Activated gamma-delta T cell (primary cell): ENCODE data around the gene LIN37.
"Not testable (repeated sequence)": the region's sequence is repeated elsewhere in the genome, so short reads cannot be mapped to it uniquely, and the experiment has no call there.

Experiments
- DNase-seq: peaks from one replicate; lab custom pipeline; 2025; lab: John Stamatoyannopoulos, UW

Gene LIN37

GRCh38 chr19:35753634-35754369 is 5.4 kb downstream of the LIN37 start:
- DNase-seq = no peak

- DNase-seq = no peak
Measured at GRCh38 chr19:35754370-35755130, 6.2 kb downstream of the LIN37 start.

- no peak for DNase-seq
Measured at GRCh38 chr19:35755131-35755549, 6.8 kb downstream of the LIN37 start.

DNA sequence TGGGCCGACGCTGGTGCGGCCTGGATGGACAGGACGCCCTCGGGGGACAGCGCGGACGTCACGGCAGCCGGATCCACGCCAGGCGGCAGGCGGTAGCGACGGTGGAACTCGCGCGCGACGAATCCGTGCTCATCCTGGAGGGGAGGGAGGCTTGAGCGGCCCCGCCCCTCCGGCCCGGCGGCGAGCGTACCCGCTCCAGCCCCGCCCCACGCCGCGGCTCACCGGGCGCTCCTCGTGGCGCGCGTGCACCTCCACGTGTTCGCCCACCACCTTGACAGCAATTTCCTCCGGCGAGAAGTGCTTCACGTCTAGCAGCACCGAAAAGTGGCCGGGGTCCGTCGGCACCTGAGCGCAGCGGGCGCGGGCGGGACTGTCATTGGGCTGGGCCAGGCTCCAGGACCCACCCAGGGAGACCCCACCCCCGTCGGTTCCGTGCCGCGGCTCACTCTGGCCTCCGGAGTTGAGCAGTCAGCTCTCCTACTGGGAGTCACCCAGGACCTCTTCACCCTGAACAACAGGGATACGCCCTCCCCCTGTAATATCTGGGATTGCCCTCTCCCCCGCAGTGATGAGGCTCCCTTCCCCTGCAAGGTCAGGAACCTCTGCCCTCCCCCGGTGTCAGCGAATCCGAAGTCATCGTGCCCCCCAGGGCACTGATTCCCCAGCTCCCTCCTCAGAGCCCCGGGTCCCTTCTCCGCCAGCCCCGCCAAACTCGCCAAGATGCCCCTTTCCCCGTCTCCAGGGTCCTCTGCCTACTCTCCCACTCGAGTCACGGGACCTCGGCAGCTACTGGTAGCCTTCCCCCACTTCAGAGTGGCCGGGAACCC is 7.4 kb downstream of the LIN37 start:
- DNase-seq = no peak

GRCh38 chr19:35756377-35757230 is 8.2 kb downstream of the LIN37 start, which contains the start of gene HSPB6:
TSS of gene HSPB6 (minus strand) at chr19:35757029. CDS start at chr19:35757008, 21 bp downstream.
- no peak for DNase-seq

DNA sequence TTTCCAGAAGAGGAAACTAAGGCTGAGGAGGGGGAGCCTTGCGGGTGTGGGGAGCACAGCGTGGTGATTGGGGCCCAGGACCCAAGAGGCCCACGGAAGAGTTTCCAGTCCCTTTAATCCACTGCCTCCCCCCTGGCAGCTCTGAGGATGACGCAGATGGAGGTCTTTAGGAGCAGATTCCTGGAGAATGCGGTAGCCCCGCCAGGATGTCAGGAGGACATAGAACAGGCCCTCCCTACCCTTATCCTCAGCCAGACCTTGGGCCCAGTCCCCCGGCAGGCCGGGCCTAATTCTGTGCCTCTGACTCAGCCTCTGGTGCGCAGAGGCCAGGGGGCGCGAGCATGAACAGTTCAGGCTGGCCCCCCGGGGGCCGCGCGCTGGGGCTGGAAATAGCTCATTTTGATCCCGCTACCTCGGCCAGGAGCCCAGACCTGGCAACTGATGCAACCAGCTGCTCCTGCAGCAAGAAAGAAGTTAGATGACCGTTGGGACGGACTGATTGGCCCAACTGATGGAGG is 8.9 kb downstream of the LIN37 start:
- no peak for DNase-seq

DNA sequence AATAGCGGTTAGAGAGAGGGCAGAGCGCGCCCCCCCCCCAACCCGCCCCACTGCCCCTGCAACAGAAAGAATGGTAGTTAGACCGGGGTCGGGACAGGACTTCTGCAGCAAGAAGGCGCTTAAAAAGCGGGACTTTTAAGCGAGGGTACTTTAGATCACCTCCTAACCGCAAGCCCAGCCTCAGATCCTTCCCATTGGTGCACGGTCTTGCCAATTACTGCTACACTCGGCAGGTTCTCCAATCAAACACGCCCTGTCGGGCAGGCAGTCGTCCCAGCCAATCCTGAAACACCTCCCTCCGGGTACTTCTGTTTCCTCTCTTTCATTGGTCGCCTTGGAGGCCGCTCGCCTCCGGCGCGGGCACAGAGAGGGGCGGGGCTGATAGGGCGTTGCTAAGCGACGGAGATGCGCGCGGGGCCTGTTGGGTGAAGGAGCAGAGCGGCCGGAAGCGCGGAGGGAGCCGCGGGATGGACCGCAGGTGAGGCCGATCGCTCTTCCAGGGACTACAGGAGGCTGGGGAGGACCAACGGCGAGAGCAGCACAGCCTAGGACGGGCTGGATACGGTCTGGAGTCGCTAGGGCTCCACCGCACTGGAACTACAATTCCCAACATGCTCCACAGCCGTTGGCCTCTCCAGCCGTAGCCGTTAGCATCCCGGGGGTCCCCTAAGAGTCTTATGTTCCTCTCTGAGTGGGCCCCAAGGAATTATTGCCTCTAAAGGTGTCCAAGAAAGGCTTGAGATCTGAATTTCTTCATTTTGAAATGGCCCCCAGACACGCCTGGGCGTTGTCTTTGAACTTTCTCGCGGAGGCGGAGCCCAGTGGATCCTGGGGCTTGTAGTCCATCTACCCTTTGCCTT is 9.6 kb downstream of the LIN37 start, which contains the start of gene PROSER3:
Gene PROSER3 (plus strand): TSS at position 428 of the 860 bp plus-strand sequence. CDS start 40 bp downstream, at position 468.
- DNase-seq = peak; percentile 94

DNA sequence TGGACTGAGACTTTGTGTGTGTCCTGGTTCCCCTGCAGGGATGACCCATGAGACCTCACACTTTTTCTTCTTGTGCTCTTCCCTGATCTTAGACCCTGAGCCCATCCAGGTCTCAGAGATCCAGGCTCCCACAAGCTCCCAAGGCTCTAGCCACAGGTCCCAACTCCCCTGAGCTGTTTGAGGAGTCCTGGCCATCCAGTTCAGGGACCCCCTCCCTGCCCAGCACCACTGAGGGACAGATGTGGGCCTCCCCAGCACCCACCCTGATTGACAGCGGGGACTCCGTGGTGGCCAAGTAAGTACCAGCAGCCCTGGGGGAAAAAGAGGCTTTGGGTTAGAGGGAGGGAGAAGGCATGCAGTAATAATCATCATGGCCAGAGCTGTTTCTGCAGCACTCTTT is 11.3 kb downstream of the LIN37 start:
- no peak for DNase-seq

GRCh38 chr19:35760711-35761349 is 12.5 kb downstream of the LIN37 start:
- DNase-seq = no peak

DNA sequence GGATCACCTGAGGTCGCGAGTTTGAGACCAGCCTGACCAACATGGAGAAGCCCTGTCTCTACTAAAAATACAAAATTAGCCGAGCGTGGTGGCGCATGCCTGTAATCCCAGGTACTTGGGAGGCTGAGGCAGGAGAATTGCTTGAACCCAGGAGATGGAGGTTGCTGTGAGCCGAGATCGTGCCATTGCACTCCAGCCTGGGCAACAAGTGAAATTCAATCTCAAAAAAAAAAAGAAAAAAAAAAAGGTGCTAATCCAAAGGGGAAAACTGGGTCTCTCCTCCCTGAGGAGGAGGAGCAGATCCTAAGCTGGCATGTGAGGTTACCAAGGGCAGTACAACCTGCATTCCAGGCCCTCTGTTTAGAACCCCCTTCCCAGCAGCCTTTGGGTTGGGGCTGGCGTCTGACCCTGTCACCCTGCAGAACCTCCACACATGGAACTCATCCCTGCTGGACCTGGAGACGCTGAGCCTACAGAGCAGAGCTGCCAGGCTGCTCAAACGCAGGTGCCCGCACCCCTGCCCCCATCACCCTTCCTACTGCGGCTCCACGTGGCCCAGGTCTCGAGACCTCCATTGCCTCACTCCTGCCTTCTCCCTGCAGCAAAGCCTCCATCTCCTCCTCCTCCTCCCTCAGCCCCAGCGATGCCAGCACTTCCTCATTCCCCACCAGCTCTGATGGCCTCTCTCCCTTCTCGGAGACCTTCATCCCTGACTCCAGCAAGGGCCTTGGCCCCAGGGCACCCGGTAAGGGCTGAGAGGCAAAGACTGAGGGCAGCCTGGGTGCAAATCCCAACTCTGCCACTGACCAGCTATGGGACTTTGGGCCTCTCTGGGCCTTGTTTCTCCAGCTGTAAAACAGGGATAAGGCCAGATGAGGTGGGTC is 16.3 kb downstream of the LIN37 start:
- DNase-seq = no peak

DNA sequence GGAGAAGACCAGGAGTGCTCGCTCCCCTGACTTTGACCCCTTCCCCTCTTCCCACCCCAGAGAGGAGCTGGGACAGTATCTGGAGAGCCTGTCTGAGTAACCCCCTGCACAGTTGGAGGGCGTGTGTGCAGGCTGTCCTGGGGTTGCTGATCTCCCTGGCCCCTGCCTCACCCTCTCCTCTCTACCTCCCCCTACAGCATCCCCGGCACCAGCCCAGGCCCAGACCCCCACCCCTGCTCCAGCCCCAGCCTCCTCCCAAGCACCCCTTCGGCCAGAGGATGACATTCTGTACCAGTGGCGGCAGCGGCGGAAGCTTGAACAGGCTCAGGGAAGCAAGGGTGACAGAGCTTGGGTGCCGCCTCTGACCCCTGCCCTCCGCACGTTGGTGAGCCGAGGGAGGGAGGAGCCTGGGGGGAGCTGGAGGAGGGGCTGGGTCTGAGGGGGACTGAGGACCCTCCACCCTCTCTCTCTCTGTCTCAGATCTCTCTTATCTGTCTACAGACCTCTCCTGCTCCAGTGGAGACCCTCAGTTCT is 18.3 kb downstream of the LIN37 start:
- no peak for DNase-seq

DNA sequence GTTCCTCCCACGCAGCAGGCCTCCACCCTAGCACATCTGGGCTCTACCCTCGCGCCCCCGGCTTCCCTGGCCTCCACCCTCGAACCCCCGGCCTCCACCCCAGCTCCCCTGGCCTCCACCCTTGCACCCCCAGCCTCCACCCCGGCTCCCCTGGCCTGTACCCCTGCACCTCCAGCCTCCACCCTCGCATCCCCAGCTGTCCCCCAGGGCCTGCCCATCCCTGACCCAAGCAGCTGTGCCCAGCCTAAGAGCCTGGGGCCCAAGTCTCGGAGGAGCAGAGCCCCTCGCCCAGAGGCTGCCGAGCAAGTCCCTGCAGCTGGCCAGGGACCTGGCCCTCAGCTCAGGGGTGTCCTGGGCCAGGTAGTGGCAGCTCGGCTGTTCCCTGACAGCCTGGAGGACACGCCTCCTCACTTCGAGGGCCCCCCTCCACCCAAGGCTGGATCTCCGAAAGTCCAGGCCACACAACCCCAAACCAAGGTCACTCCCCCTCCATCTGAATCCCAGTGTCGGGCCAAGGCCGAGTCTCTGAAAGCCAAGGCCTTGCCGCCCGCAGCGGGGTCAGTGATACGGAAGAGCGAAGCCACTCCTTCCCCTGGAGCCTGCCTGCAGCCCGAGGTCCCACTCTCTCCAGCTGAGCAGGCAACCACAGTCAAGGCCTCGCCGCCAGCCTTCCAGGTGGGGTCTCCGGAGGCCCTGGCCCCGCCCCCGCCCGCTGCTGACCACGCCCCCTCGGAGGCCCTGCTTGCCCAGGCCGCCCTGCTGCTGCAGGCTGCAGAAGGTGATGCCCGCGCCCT is 19.1 kb downstream of the LIN37 start:
- DNase-seq = no peak

DNA sequence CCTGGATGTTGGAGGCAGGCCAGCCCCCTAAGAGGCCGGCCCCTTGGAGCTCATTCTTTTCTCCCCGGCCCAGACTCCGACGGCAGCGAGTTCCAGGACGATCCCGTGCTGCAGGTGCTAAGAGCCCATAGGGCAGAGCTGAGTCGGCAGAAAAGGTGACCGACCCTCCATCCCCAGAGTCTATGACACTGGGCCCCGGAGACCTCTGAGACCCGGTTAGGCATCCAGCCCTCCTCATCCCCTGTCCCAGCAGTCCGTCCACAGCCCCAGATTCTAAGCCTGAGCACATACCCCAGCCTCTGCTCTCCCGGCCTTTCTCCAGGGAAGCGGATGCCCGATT is 19.7 kb downstream of the LIN37 start:
- DNase-seq = no peak

- DNase-seq = not testable (repeated sequence)
Measured at GRCh38 chr19:35772362-35772761, 24.0 kb downstream of the LIN37 start.

GRCh38 chr19:35773020-35773806 is 24.8 kb downstream of the LIN37 start:
- no peak for DNase-seq

DNA sequence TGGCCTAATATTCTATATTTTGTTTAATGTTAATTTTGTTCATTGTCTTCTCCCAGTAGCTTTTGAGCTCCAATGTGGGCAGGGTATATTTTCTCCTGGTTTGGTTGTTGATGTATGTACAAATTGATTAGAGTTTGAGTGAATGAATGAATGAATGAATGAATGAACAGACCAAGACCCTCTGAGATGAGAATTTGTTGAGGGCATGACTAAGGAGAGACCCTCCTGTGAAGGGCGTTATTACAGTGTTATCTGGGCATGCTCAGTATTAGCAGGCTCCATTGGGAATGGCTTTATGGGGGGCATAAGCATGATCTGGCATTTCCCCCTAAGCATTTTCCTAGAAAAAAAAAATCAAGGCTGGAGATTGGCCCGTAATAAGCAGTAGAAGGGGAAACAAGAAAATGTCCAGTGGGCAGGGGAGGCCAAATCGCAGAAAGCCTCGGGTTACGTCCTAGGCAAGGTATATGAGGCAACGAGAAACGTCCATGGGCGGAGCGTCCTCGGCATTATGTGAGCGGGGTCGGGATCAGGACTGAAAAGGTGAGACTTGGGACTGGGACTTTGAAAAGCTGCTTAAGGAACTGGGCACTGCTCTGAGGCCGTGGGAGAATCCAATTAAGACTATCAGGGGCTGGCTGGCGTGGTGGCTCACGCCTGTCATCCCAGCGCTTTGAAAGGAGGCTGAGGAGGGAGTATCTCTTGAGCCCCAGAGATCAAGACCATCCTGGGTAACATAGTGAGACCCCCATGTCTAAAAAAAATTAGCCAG is 26.1 kb downstream of the LIN37 start:
- no peak for DNase-seq
